Measurements from ENCODE around the gene MEGF6. TPM values are rescaled to one million over a fixed set of nuclear protein-coding genes. Genes with fewer than 3 reads are reported as not detected.

Gene MEGF6
- total and polyA plus RNA-seq, 4 donors, result 6.0 to 19.9 (median 15.3) TPM

GRCh38 chr1:3519301-3519885 is 91.9 kb downstream of the MEGF6 start:
- Histone ChIP-seq H3K27ac (ENCODE audit: low read depth, low read length) (no peak overlapping the region), H3K27me3 (ENCODE audit: control insufficient read depth, insufficient read depth, low read length) (no peaks in the 10 kb centered on the region), H3K4me1 (ENCODE audit: control insufficient read depth, insufficient read depth, low read length) (peaks cover 33% of the 10 kb centered on the region), H3K36me3 (ENCODE audit: control insufficient read depth, insufficient read depth, low read length) (peaks cover 48% of the 10 kb centered on the region), H3K4me3 (ENCODE audit: low read depth, low read length) (no peak overlapping the region), H3K9me3 (ENCODE audit: control insufficient read depth, insufficient read depth, low read length) (no peaks in the 10 kb centered on the region)
- DNase-seq (ENCODE audit: low read depth in 4 of 6, low spot score in 6 of 6), result no peak
- 93% methylated on average over 26 of the region's 27 CpGs for WGBS (ENCODE audit: insufficient coverage)

- Histone ChIP-seq H3K9me3 (ENCODE audit: control insufficient read depth, insufficient read depth, low read length) (no peaks in the 10 kb centered on the region), H3K27ac (ENCODE audit: low read depth, low read length) (no peak overlapping the region), H3K4me1 (ENCODE audit: control insufficient read depth, insufficient read depth, low read length) (peaks cover 33% of the 10 kb centered on the region), H3K4me3 (ENCODE audit: low read depth, low read length) (no peak overlapping the region), H3K27me3 (ENCODE audit: control insufficient read depth, insufficient read depth, low read length) (no peaks in the 10 kb centered on the region), H3K36me3 (ENCODE audit: control insufficient read depth, insufficient read depth, low read length) (peaks cover 46% of the 10 kb centered on the region)
- 92% methylated on average over 8 of the region's 8 CpGs for WGBS (ENCODE audit: insufficient coverage)
- no peak for DNase-seq (ENCODE audit: low read depth in 4 of 6, low spot score in 6 of 6)
These were observed 92.6 kb downstream of the MEGF6 start for GRCh38 chr1:3518756-3519155.

- no peak for DNase-seq (ENCODE audit: low read depth in 4 of 6, low spot score in 6 of 6)
- Histone ChIP-seq H3K27ac (ENCODE audit: low read depth, low read length) (no peak overlapping the region), H3K36me3 (ENCODE audit: control insufficient read depth, insufficient read depth, low read length) (peaks cover 41% of the 10 kb centered on the region), H3K4me3 (ENCODE audit: low read depth, low read length) (no peak overlapping the region), H3K9me3 (ENCODE audit: control insufficient read depth, insufficient read depth, low read length) (no peaks in the 10 kb centered on the region), H3K27me3 (ENCODE audit: control insufficient read depth, insufficient read depth, low read length) (no peaks in the 10 kb centered on the region), H3K4me1 (ENCODE audit: control insufficient read depth, insufficient read depth, low read length) (peaks cover 32% of the 10 kb centered on the region)
- WGBS (ENCODE audit: insufficient coverage), result 84% methylated on average over 12 of the region's 12 CpGs
These were observed 93.1 kb downstream of the MEGF6 start for GRCh38 chr1:3518256-3518655.

GRCh38 chr1:3516911-3517675 is 94.2 kb downstream of the MEGF6 start:
- H3K27me3 ChIP-seq (ENCODE audit: control insufficient read depth, insufficient read depth, low read length), result no peaks in the 10 kb centered on the region
- no peak overlapping the region for H3K4me3 ChIP-seq (ENCODE audit: low read depth, low read length)
- peak in 1 of 6 donors; percentile 69 for DNase-seq (ENCODE audit: low read depth in 4 of 6, low spot score in 6 of 6)
- no peaks in the 10 kb centered on the region for H3K9me3 ChIP-seq (ENCODE audit: control insufficient read depth, insufficient read depth, low read length)
- peaks cover 24% of the 10 kb centered on the region for H3K4me1 ChIP-seq (ENCODE audit: control insufficient read depth, insufficient read depth, low read length)
- WGBS (ENCODE audit: insufficient coverage), result 78% methylated on average over 26 of the region's 27 CpGs
- no peak overlapping the region for H3K27ac ChIP-seq (ENCODE audit: low read depth, low read length)
- peaks cover 33% of the 10 kb centered on the region for H3K36me3 ChIP-seq (ENCODE audit: control insufficient read depth, insufficient read depth, low read length)

- Histone ChIP-seq H3K27ac (ENCODE audit: low read depth, low read length) (no peak overlapping the region), H3K4me1 (ENCODE audit: control insufficient read depth, insufficient read depth, low read length) (peaks cover 24% of the 10 kb centered on the region), H3K9me3 (ENCODE audit: control insufficient read depth, insufficient read depth, low read length) (no peaks in the 10 kb centered on the region), H3K4me3 (ENCODE audit: low read depth, low read length) (no peak overlapping the region), H3K36me3 (ENCODE audit: control insufficient read depth, insufficient read depth, low read length) (peaks cover 35% of the 10 kb centered on the region), H3K27me3 (ENCODE audit: control insufficient read depth, insufficient read depth, low read length) (no peaks in the 10 kb centered on the region)
- DNase-seq (ENCODE audit: low read depth in 4 of 6, low spot score in 6 of 6), result no peak
- WGBS (ENCODE audit: insufficient coverage), result 63% methylated on average over 13 of the region's 15 CpGs
These were observed 94.8 kb downstream of the MEGF6 start for GRCh38 chr1:3516481-3516869.

GRCh38 chr1:3515774-3516480 is 95.4 kb downstream of the MEGF6 start:
- Histone ChIP-seq H3K4me1 (ENCODE audit: control insufficient read depth, insufficient read depth, low read length) (peaks cover 24% of the 10 kb centered on the region), H3K27me3 (ENCODE audit: control insufficient read depth, insufficient read depth, low read length) (no peaks in the 10 kb centered on the region), H3K27ac (ENCODE audit: low read depth, low read length) (no peak overlapping the region), H3K9me3 (ENCODE audit: control insufficient read depth, insufficient read depth, low read length) (no peaks in the 10 kb centered on the region), H3K36me3 (ENCODE audit: control insufficient read depth, insufficient read depth, low read length) (peaks cover 33% of the 10 kb centered on the region), H3K4me3 (ENCODE audit: low read depth, low read length) (no peak overlapping the region)
- DNase-seq (ENCODE audit: low read depth in 4 of 6, low spot score in 6 of 6), result peak in 2 of 6 donors; percentile 40 to 47
- WGBS (ENCODE audit: insufficient coverage), result 62% methylated on average over 15 of the region's 19 CpGs

- 67% methylated on average over 12 of the region's 12 CpGs for WGBS (ENCODE audit: insufficient coverage)
- Histone ChIP-seq H3K4me3 (ENCODE audit: low read depth, low read length) (no peak overlapping the region), H3K9me3 (ENCODE audit: control insufficient read depth, insufficient read depth, low read length) (no peaks in the 10 kb centered on the region), H3K36me3 (ENCODE audit: control insufficient read depth, insufficient read depth, low read length) (peaks cover 33% of the 10 kb centered on the region), H3K27ac (ENCODE audit: low read depth, low read length) (no peak overlapping the region), H3K27me3 (ENCODE audit: control insufficient read depth, insufficient read depth, low read length) (no peaks in the 10 kb centered on the region), H3K4me1 (ENCODE audit: control insufficient read depth, insufficient read depth, low read length) (peaks cover 24% of the 10 kb centered on the region)
- DNase-seq (ENCODE audit: low read depth in 4 of 6, low spot score in 6 of 6), result no peak
These were observed 96.0 kb downstream of the MEGF6 start for GRCh38 chr1:3515272-3515671.

GRCh38 chr1:3514404-3514803 is 96.9 kb downstream of the MEGF6 start:
- Histone ChIP-seq H3K27ac (ENCODE audit: low read depth, low read length) (no peak overlapping the region), H3K36me3 (ENCODE audit: control insufficient read depth, insufficient read depth, low read length) (peaks cover 27% of the 10 kb centered on the region), H3K4me3 (ENCODE audit: low read depth, low read length) (no peak overlapping the region), H3K9me3 (ENCODE audit: control insufficient read depth, insufficient read depth, low read length) (no peaks in the 10 kb centered on the region), H3K27me3 (ENCODE audit: control insufficient read depth, insufficient read depth, low read length) (no peaks in the 10 kb centered on the region), H3K4me1 (ENCODE audit: control insufficient read depth, insufficient read depth, low read length) (peaks cover 24% of the 10 kb centered on the region)
- no peak for DNase-seq (ENCODE audit: low read depth in 4 of 6, low spot score in 6 of 6)
- WGBS (ENCODE audit: insufficient coverage), result 92% methylated on average over 12 of the region's 17 CpGs

GRCh38 chr1:3511856-3512255 is 99.5 kb downstream of the MEGF6 start:
- Histone ChIP-seq H3K4me3 (ENCODE audit: low read depth, low read length) (no peak overlapping the region), H3K4me1 (ENCODE audit: control insufficient read depth, insufficient read depth, low read length) (peaks cover 18% of the 10 kb centered on the region), H3K36me3 (ENCODE audit: control insufficient read depth, insufficient read depth, low read length) (peaks cover 36% of the 10 kb centered on the region), H3K9me3 (ENCODE audit: control insufficient read depth, insufficient read depth, low read length) (no peaks in the 10 kb centered on the region), H3K27ac (ENCODE audit: low read depth, low read length) (no peak overlapping the region), H3K27me3 (ENCODE audit: control insufficient read depth, insufficient read depth, low read length) (no peaks in the 10 kb centered on the region)
- no peak for DNase-seq (ENCODE audit: low read depth in 4 of 6, low spot score in 6 of 6)
- 90% methylated on average over 14 of the region's 15 CpGs for WGBS (ENCODE audit: insufficient coverage)
